HCT116 (cell line): ENCODE results near the gene PRKCZ.

Source experiments
- ATF3 ChIP-seq: IDR thresholded peaks from 2 replicates; pipeline ENCODE4 v1.6.1; 2012
- EZH2 ChIP-seq: fragments of 200-600 bp; sonication (generic); IDR thresholded peaks from 2 replicates; pipeline ENCODE4 v1.6.1; 2017; ENCODE audit warnings: antibody characterized with exemption, mixed run types
- POLR2A ChIP-seq: IDR thresholded peaks from 2 replicates; pipeline ENCODE4 v1.7.0; 2011; ENCODE audit warnings: borderline replicate concordance; ENCODE audit not compliant: insufficient read depth, insufficient read length; ENCODE audit errors: extremely low read depth
- POLR2AphosphoS5 ChIP-seq: IDR thresholded peaks from 2 replicates; pipeline ENCODE4 v1.6.1; 2011; ENCODE audit warnings: mild to moderate bottlenecking, low read depth, low read length, moderate library complexity
- SRF ChIP-seq: IDR thresholded peaks from 2 replicates; pipeline ENCODE4 v1.6.1; 2012; ENCODE audit warnings: low read depth
- TCF7L2 ChIP-seq: IDR thresholded peaks from 2 replicates; pipeline ENCODE4 v1.7.0; 2011; ENCODE audit warnings: borderline replicate concordance, inconsistent platforms; ENCODE audit not compliant: insufficient read depth, insufficient read length; ENCODE audit errors: extremely low read depth
- YY1 ChIP-seq: IDR thresholded peaks from 2 replicates; pipeline ENCODE4 v1.6.1; 2011; ENCODE audit warnings: low read length, low read depth, moderate library complexity, mild to moderate bottlenecking; ENCODE audit not compliant: insufficient replicate concordance; ENCODE audit errors: extremely low read depth
- TF ChIP-seq, protein P1 (sequence below): IDR thresholded peaks from 2 replicates; pipeline ENCODE4 v1.6.1; 2012
- TF ChIP-seq, protein P2 (sequence below), 3 experiments: fragments of 200-600 bp in 1 of 3; sonication (generic) in 1 of 3; IDR thresholded peaks in 2 of 3; conservative IDR thresholded peaks in 1 of 3; 2 replicates each; pipeline ENCODE4 v1.5.1; 2012 to 2017; ENCODE audit warnings: low read depth in 2 of 3, low read length in 2 of 3, antibody characterized with exemption in 1 of 3, borderline replicate concordance in 1 of 3, control low read depth in 1 of 3, mild to moderate bottlenecking in 1 of 3, mixed read lengths in 1 of 3, mixed run types in 1 of 3, moderate library complexity in 1 of 3; ENCODE audit not compliant: insufficient read depth in 1 of 3
- TF ChIP-seq, protein P3 (sequence below): IDR thresholded peaks from 2 replicates; pipeline ENCODE4 v1.6.1; 2012; ENCODE audit warnings: low read depth

GRCh38 chr1:2132222-2133038, 82.2 kb downstream of the PRKCZ start:
- no peak for TF ChIP-seq POLR2A
- TF ChIP-seq, protein P1, sequence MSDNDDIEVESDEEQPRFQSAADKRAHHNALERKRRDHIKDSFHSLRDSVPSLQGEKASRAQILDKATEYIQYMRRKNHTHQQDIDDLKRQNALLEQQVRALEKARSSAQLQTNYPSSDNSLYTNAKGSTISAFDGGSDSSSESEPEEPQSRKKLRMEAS, result no peak
- TF ChIP-seq, protein P2, sequence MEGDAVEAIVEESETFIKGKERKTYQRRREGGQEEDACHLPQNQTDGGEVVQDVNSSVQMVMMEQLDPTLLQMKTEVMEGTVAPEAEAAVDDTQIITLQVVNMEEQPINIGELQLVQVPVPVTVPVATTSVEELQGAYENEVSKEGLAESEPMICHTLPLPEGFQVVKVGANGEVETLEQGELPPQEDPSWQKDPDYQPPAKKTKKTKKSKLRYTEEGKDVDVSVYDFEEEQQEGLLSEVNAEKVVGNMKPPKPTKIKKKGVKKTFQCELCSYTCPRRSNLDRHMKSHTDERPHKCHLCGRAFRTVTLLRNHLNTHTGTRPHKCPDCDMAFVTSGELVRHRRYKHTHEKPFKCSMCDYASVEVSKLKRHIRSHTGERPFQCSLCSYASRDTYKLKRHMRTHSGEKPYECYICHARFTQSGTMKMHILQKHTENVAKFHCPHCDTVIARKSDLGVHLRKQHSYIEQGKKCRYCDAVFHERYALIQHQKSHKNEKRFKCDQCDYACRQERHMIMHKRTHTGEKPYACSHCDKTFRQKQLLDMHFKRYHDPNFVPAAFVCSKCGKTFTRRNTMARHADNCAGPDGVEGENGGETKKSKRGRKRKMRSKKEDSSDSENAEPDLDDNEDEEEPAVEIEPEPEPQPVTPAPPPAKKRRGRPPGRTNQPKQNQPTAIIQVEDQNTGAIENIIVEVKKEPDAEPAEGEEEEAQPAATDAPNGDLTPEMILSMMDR (IDR thresholded peaks at IDR 0.05 in 2 of 3, conservative IDR thresholded peaks at IDR 0.05 in 1 of 3; ENCODE audit: borderline replicate concordance in 1 of 3, insufficient read depth in 1 of 3, low read depth in 2 of 3, low read length in 2 of 3), result peak in 2 of 3 experiments; percentile 12 to 23; a peak in 2 of 6 replicates
- TF ChIP-seq POLR2AphosphoS5, result no peak
- no peak for TF ChIP-seq SRF
- no peak for TF ChIP-seq YY1
- no peak for TF ChIP-seq EZH2
- TF ChIP-seq ATF3, result no peak
- no peak for TF ChIP-seq TCF7L2
- TF ChIP-seq, protein P3, sequence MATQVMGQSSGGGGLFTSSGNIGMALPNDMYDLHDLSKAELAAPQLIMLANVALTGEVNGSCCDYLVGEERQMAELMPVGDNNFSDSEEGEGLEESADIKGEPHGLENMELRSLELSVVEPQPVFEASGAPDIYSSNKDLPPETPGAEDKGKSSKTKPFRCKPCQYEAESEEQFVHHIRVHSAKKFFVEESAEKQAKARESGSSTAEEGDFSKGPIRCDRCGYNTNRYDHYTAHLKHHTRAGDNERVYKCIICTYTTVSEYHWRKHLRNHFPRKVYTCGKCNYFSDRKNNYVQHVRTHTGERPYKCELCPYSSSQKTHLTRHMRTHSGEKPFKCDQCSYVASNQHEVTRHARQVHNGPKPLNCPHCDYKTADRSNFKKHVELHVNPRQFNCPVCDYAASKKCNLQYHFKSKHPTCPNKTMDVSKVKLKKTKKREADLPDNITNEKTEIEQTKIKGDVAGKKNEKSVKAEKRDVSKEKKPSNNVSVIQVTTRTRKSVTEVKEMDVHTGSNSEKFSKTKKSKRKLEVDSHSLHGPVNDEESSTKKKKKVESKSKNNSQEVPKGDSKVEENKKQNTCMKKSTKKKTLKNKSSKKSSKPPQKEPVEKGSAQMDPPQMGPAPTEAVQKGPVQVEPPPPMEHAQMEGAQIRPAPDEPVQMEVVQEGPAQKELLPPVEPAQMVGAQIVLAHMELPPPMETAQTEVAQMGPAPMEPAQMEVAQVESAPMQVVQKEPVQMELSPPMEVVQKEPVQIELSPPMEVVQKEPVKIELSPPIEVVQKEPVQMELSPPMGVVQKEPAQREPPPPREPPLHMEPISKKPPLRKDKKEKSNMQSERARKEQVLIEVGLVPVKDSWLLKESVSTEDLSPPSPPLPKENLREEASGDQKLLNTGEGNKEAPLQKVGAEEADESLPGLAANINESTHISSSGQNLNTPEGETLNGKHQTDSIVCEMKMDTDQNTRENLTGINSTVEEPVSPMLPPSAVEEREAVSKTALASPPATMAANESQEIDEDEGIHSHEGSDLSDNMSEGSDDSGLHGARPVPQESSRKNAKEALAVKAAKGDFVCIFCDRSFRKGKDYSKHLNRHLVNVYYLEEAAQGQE, result no peak
